ENCODE data around the gene MRPL53.
A peak's percentile ranks its signal among the peaks of the same experiment; 100 is the strongest.

Gene MRPL53

GRCh38 chr2:74481961-74482800 lies 9.7 kb upstream of the MRPL53 start:
- H3K27ac ChIP-seq (ENCODE audit: low read length) = peak overlapping the region; percentile 79
- no peak for TF ChIP-seq EZH2phosphoT487 (IDR thresholded peaks at IDR 0.05; ENCODE audit: low read depth)
- TF ChIP-seq, protein P1, sequence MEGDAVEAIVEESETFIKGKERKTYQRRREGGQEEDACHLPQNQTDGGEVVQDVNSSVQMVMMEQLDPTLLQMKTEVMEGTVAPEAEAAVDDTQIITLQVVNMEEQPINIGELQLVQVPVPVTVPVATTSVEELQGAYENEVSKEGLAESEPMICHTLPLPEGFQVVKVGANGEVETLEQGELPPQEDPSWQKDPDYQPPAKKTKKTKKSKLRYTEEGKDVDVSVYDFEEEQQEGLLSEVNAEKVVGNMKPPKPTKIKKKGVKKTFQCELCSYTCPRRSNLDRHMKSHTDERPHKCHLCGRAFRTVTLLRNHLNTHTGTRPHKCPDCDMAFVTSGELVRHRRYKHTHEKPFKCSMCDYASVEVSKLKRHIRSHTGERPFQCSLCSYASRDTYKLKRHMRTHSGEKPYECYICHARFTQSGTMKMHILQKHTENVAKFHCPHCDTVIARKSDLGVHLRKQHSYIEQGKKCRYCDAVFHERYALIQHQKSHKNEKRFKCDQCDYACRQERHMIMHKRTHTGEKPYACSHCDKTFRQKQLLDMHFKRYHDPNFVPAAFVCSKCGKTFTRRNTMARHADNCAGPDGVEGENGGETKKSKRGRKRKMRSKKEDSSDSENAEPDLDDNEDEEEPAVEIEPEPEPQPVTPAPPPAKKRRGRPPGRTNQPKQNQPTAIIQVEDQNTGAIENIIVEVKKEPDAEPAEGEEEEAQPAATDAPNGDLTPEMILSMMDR (IDR thresholded peaks at IDR 0.05; ENCODE audit: low read depth, low read length) = no peak
- no peaks in the 10 kb centered on the region for H3K9me3 ChIP-seq (ENCODE audit: insufficient read depth, low read length)
- H3K9ac ChIP-seq (ENCODE audit: low read length) = peak overlapping the region; percentile 80
- H3K27me3 ChIP-seq (ENCODE audit: low read depth, low read length) = no peaks in the 10 kb centered on the region
- no peaks in the 10 kb centered on the region for H4K20me1 ChIP-seq (ENCODE audit: insufficient read depth, low read length)
- H3K4me1 ChIP-seq (ENCODE audit: low read length) = peaks cover 8% of the 10 kb centered on the region
- peak overlapping the region; percentile 80 for H2AFZ ChIP-seq (ENCODE audit: low read depth, low read length)
- H3K4me3 ChIP-seq (ENCODE audit: low read length) = peak overlapping the region; percentile 99
- peaks cover 7% of the 10 kb centered on the region for H3K36me3 ChIP-seq (replicated peaks; ENCODE audit: low read depth, low read length)
- H3K79me2 ChIP-seq (ENCODE audit: low read length) = peaks cover 22% of the 10 kb centered on the region
- H3K4me2 ChIP-seq (ENCODE audit: low read length) = peak overlapping the region; percentile 92

GRCh38 chr2:74481431-74481830 lies 9.0 kb upstream of the MRPL53 start:
- TF ChIP-seq, protein P1 (IDR thresholded peaks at IDR 0.05; ENCODE audit: low read depth, low read length) = no peak
- no peak for TF ChIP-seq EZH2phosphoT487 (IDR thresholded peaks at IDR 0.05; ENCODE audit: low read depth)
- peaks cover 8% of the 10 kb centered on the region for H3K4me1 ChIP-seq (ENCODE audit: low read length)

GRCh38 chr2:74474899-74475298 lies 2.4 kb upstream of the MRPL53 start:
- Histone ChIP-seq H3K4me1 (ENCODE audit: low read length) (peaks cover 11% of the 10 kb centered on the region), H3K27ac (ENCODE audit: low read length) (no peak overlapping the region), H3K4me2 (ENCODE audit: low read length) (no peak overlapping the region), H3K36me3 (replicated peaks; ENCODE audit: low read depth, low read length) (peaks cover 20% of the 10 kb centered on the region), H2AFZ (ENCODE audit: low read depth, low read length) (no peak overlapping the region), H3K27me3 (ENCODE audit: low read depth, low read length) (no peaks in the 10 kb centered on the region), H3K9ac (ENCODE audit: low read length) (no peak overlapping the region), H4K20me1 (ENCODE audit: insufficient read depth, low read length) (no peaks in the 10 kb centered on the region), H3K4me3 (ENCODE audit: low read length) (no peak overlapping the region), H3K9me3 (ENCODE audit: insufficient read depth, low read length) (no peaks in the 10 kb centered on the region), H3K79me2 (ENCODE audit: low read length) (peaks cover 10% of the 10 kb centered on the region)
- TF ChIP-seq, protein P1 (IDR thresholded peaks at IDR 0.05; ENCODE audit: low read depth, low read length) = peak; percentile 31
- no peak for TF ChIP-seq EZH2phosphoT487 (IDR thresholded peaks at IDR 0.05; ENCODE audit: low read depth)

More at GRCh38 chr2:74481431-74481830, 9.0 kb upstream of the MRPL53 start:
- Histone ChIP-seq H3K4me3 (ENCODE audit: low read length) (peak overlapping the region; percentile 99), H3K79me2 (ENCODE audit: low read length) (peaks cover 22% of the 10 kb centered on the region), H3K9ac (ENCODE audit: low read length) (peak overlapping the region; percentile 80), H2AFZ (ENCODE audit: low read depth, low read length) (no peak overlapping the region), H3K9me3 (ENCODE audit: insufficient read depth, low read length) (no peaks in the 10 kb centered on the region), H3K4me2 (ENCODE audit: low read length) (peak overlapping the region; percentile 92), H3K27ac (ENCODE audit: low read length) (no peak overlapping the region), H4K20me1 (ENCODE audit: insufficient read depth, low read length) (no peaks in the 10 kb centered on the region), H3K27me3 (ENCODE audit: low read depth, low read length) (no peaks in the 10 kb centered on the region), H3K36me3 (replicated peaks; ENCODE audit: low read depth, low read length) (peaks cover 7% of the 10 kb centered on the region)

DNA sequence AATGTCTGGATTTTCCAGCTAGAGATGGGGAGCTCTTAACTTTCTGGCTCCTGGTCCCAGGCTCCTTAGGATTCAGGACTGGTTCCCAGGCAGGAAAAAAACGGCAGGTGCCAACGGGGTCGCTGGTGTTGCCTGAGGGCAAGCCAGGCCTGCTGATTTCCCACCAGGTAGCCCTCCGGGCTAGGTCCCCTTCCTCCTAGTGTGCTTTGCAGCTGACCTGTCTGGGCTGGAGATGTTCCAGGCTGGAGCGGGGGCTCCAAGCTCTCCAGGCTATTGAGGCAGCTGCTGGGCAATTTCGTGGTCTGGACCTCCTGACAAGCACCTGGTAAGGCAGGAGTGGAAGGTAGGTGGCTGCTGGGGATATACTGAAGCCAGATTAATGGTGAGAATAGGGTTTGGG lies 2.0 kb upstream of the MRPL53 start:
- peaks cover 20% of the 10 kb centered on the region for H3K36me3 ChIP-seq (replicated peaks; ENCODE audit: low read depth, low read length)
- H2AFZ ChIP-seq (ENCODE audit: low read depth, low read length) = no peak overlapping the region
- peaks cover 10% of the 10 kb centered on the region for H3K79me2 ChIP-seq (ENCODE audit: low read length)
- no peaks in the 10 kb centered on the region for H3K9me3 ChIP-seq (ENCODE audit: insufficient read depth, low read length)
- TF ChIP-seq EZH2phosphoT487 (IDR thresholded peaks at IDR 0.05; ENCODE audit: low read depth) = no peak
- TF ChIP-seq, protein P1 (IDR thresholded peaks at IDR 0.05; ENCODE audit: low read depth, low read length) = no peak
- H3K27me3 ChIP-seq (ENCODE audit: low read depth, low read length) = no peaks in the 10 kb centered on the region
- no peak overlapping the region for H3K9ac ChIP-seq (ENCODE audit: low read length)
- no peaks in the 10 kb centered on the region for H4K20me1 ChIP-seq (ENCODE audit: insufficient read depth, low read length)
- no peak overlapping the region for H3K4me2 ChIP-seq (ENCODE audit: low read length)
- no peak overlapping the region for H3K4me3 ChIP-seq (ENCODE audit: low read length)
- H3K27ac ChIP-seq (ENCODE audit: low read length) = no peak overlapping the region
- H3K4me1 ChIP-seq (ENCODE audit: low read length) = peaks cover 11% of the 10 kb centered on the region
